Measurements from ENCODE around the gene SYNE2.
A peak's percentile ranks its signal among the peaks of the same experiment; 100 is the strongest.
"Not testable (repeated sequence)": the region's sequence is repeated elsewhere in the genome, so short reads cannot be mapped to it uniquely, and the experiment has no call there.

Gene SYNE2

DNA sequence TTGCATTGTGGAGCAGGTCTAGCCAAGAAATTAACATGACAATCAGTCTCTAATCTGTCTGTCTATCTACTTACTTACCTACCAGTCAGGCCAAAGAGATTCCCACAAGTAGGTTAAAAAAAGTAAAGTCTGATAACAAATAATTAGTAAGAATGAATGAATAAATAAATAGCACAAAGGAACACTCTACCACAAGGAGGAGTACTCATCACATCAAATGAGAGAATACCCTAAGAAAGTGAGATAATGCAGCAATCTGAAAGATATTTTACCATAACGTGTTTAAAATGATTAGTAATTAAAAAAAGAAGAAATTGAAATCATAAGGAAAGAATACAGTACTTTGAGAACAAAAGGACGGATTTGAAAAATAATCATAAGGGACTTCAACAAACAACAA, 187.2 kb downstream of the SYNE2 start:
- no peak for DNase-seq

GRCh38 chr14:64043296-64043695, 190.5 kb downstream of the SYNE2 start:
- not testable (repeated sequence) for DNase-seq

- DNase-seq: no peak
These were observed 192.3 kb downstream of the SYNE2 start for GRCh38 chr14:64045091-64045490.

GRCh38 chr14:64049616-64050381, 197.0 kb downstream of the SYNE2 start:
- DNase-seq: no peak

GRCh38 chr14:64053694-64054669, 201.2 kb downstream of the SYNE2 start:
- no peak for DNase-seq

GRCh38 chr14:64059454-64060198, 206.8 kb downstream of the SYNE2 start:
- DNase-seq: no peak

DNA sequence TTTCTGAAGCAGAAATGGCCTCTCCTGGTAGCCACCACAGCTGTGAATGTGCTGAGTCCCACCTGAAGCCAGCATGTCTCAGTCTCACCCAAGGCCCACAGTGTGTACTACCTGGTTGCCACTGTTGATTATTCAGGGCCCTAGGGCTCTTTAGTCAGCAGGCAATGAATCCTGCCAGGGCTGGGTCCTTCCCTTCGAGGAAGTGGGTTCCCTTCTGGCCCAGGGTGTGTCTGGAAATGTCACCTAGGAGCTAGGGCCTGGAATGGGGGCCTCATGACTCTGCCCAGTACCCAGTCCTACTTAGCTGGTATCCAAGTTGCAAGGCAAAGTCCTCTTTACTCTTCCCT, 207.4 kb downstream of the SYNE2 start:
- DNase-seq: no peak

- peak; percentile 35 for DNase-seq
These were observed 207.9 kb downstream of the SYNE2 start for GRCh38 chr14:64060648-64061096.

- no peak for DNase-seq
These were observed 208.3 kb downstream of the SYNE2 start for GRCh38 chr14:64061115-64061514.

DNA sequence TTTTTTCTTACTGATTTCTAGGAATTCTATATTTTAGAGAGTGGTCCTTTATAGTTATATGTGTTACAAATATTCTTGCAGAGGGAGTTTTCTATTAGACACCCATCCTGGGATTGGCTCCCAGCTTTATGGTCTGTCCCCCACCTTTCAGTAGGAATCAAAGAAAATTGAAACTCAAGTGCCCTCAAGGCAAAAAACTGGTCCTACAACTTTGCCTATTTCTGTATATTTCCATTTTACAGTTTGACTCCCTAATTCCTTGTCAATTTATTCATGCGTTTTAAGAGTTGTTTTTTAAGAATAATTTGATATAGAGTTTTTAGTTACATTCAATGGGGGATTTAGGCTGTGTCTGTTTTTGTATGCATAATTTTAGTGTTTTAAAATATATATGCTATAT, 208.9 kb downstream of the SYNE2 start:
- DNase-seq: no peak

GRCh38 chr14:64062381-64063115, 209.7 kb downstream of the SYNE2 start:
- no peak for DNase-seq

GRCh38 chr14:64064447-64064846, 211.6 kb downstream of the SYNE2 start:
- DNase-seq: no peak

DNA sequence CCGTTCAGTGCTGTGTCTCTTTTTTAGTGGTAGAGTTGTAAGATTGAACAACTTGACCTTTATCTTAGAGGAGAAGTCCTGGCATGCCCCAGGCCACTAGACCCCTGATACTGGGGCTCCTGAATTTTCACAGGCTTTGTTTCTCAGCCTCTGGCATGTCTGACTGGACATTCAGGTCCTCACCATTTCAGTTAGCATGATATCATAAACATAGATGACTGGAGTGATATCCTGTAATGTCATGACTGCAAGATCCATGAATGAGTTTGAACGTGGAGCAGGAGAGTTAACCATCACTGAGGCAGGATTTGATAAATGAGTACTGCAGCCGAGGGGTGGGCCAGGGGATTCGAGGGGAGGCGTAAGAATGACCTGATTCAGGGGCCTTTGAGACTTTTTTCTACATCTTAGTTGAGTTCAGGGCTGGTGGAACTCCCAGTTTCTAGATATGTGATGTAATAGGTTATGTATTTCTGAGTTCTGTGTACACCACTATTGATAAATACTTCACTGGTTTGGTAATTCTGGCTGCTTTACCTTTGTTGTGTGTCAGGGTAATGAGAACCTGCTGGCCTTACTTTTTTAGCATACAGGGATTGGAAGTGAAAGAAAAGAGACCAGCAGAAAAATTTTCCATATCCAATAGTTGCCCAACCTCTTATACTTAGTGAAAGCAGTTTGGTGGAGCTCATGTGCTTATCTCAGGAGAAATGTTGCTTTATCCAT, 217.0 kb downstream of the SYNE2 start:
- no peak for DNase-seq

DNA sequence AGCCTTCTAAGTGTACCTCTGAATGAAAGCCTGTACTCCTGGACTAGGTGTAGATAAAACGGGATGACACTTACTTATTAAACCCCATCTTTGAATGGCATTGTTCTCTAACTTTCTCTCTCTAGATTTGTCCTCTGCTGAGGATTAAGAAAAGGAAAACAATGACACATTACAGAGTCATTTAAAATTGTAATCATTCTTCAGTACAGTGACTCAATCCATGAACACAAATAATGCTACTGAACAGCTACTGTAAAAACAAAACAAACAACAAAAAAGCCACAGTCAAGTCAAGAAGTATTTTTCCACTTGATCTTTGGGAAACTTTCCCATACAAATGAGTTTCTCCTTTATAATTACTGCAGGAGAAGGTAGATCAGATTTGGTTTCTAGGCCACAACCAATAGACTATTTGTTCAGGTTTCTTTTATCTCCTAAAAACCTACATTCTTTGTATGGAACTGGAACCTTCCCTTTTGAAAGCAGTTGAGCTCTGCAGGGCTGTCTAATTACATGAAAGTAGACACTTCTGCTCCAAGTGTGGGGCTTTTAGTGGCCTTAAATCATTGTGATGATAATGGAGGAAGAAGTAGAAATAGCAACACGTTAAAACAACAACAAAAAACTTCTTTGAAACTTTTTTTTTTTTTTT, 222.3 kb downstream of the SYNE2 start:
- DNase-seq: no peak

- no peak for DNase-seq
These were observed 222.8 kb downstream of the SYNE2 start for GRCh38 chr14:64075613-64076005.

DNA sequence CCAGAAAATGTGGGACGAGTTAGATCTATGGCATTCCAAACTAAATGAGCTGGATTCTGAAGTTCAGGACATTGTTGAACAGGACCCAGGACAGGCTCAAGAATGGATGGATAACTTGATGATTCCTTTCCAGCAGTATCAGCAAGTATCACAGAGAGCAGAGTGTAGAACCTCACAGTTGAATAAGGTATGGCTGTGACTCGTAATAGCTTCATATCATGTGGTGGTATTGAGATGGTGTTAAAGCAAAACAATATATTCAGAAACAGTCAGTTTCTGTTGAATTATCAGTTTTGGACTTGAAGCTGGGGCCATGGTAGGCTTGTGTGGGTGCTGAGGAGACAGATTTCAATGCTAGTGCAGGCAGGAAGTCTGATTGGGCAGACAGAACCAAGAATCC, 227.6 kb downstream of the SYNE2 start:
- no peak for DNase-seq

GRCh38 chr14:64081174-64081746, 228.5 kb downstream of the SYNE2 start:
- DNase-seq: no peak

- DNase-seq: no peak
These were observed 230.0 kb downstream of the SYNE2 start for GRCh38 chr14:64082837-64083236.

DNA sequence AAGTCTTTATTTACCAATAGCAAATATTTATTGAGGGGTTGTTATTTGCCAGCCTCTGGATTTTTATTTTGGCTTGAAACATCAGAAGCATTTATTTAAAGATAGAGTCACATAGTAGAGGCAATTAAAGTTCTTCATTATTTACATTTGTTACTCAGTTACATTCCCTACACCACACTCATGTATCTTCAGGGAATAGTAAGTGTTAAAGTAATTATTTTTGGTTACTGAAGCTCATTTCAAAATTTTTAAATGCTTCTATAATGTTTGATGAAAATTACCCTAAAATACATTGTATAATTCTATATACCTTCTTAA, 235.8 kb downstream of the SYNE2 start:
- DNase-seq: no peak

- DNase-seq: no peak
These were observed 237.1 kb downstream of the SYNE2 start for GRCh38 chr14:64089920-64090319.

GRCh38 chr14:64091217-64091616, 238.4 kb downstream of the SYNE2 start:
- no peak for DNase-seq
